AG09309 (cell line): ENCODE data around the gene ECSIT.
A peak's percentile ranks its signal among the peaks of the same experiment; 100 is the strongest.

Experiments used
- DNase-seq: peaks from one replicate; pipeline ENCODE4 v3.0.0-alpha.2; 2010; ENCODE audit warnings: low read depth
- H3K4me3 ChIP-seq: 2 replicates; pipeline ENCODE4 v1.5.1; 2011; ENCODE audit warnings: mild to moderate bottlenecking, low read depth, low read length, moderate library complexity; ENCODE audit not compliant: control insufficient read depth
- CTCF ChIP-seq: IDR thresholded peaks from 2 replicates; pipeline ENCODE4 v1.5.1; 2011; ENCODE audit warnings: mild to moderate bottlenecking, low read depth, low read length, inconsistent platforms; ENCODE audit not compliant: insufficient read depth, control insufficient read depth; ENCODE audit errors: missing control alignments

Gene ECSIT

GRCh38 chr19:11504502-11505031 lies 24.4 kb downstream of the ECSIT start:
- TF ChIP-seq CTCF: no peak
- no peak for DNase-seq
- peak overlapping the region; percentile 50 for H3K4me3 ChIP-seq

GRCh38 chr19:11499890-11500420 lies 29.0 kb downstream of the ECSIT start:
- DNase-seq: no peak
- no peak for TF ChIP-seq CTCF
- no peak overlapping the region for H3K4me3 ChIP-seq

GRCh38 chr19:11499220-11499726 lies 29.7 kb downstream of the ECSIT start:
- no peak for DNase-seq
- no peak for TF ChIP-seq CTCF
- no peak overlapping the region for H3K4me3 ChIP-seq

GRCh38 chr19:11496391-11497163 lies 32.4 kb downstream of the ECSIT start:
- peak; percentile 55 for DNase-seq
- TF ChIP-seq CTCF: peak; percentile 88
- H3K4me3 ChIP-seq: no peak overlapping the region

- no peak for DNase-seq
- H3K4me3 ChIP-seq: no peak overlapping the region
- no peak for TF ChIP-seq CTCF
Measured at GRCh38 chr19:11495885-11496284, 33.0 kb downstream of the ECSIT start.

GRCh38 chr19:11495481-11495880 lies 33.5 kb downstream of the ECSIT start:
- no peak overlapping the region for H3K4me3 ChIP-seq
- DNase-seq: no peak
- no peak for TF ChIP-seq CTCF
